ENCODE measurements around the gene TNP2.
"Not testable (repeated sequence)": the region's sequence is repeated elsewhere in the genome, so short reads cannot be mapped to it uniquely, and the experiment has no call there.

TNP2 gene

GRCh38 chr16:11299865-11300559 is 30.9 kb upstream of the TNP2 start:
- FAIRE-seq, result no peak

- not testable (repeated sequence) for FAIRE-seq
Measured at GRCh38 chr16:11298950-11299547, 29.9 kb upstream of the TNP2 start.

- no peak for FAIRE-seq
Measured at GRCh38 chr16:11298143-11298900, 29.2 kb upstream of the TNP2 start.

- no peak for FAIRE-seq
Measured at GRCh38 chr16:11297492-11298142, 28.5 kb upstream of the TNP2 start.

GRCh38 chr16:11296706-11297491 is 27.8 kb upstream of the TNP2 start:
- no peak for FAIRE-seq

- FAIRE-seq, result no peak
Measured at GRCh38 chr16:11296351-11296705, 27.2 kb upstream of the TNP2 start.

GRCh38 chr16:11295672-11296071 is 26.5 kb upstream of the TNP2 start:
- no peak for FAIRE-seq

GRCh38 chr16:11292076-11292748 is 23.1 kb upstream of the TNP2 start:
- no peak for FAIRE-seq

- no peak for FAIRE-seq
Measured at GRCh38 chr16:11291091-11291703, 22.1 kb upstream of the TNP2 start.

- FAIRE-seq, result no peak
Measured at GRCh38 chr16:11290102-11290893, 21.2 kb upstream of the TNP2 start.

- not testable (repeated sequence) for FAIRE-seq
Measured at GRCh38 chr16:11289696-11290095, 20.6 kb upstream of the TNP2 start.

- no peak for FAIRE-seq
Measured at GRCh38 chr16:11289202-11289601, 20.1 kb upstream of the TNP2 start.

- no peak for FAIRE-seq
Measured at GRCh38 chr16:11285842-11286241, 16.7 kb upstream of the TNP2 start.

- no peak for FAIRE-seq
Measured at GRCh38 chr16:11283820-11284248, 14.7 kb upstream of the TNP2 start.

- FAIRE-seq, result no peak
Measured at GRCh38 chr16:11280616-11281522, 11.7 kb upstream of the TNP2 start, which contains the start of gene PRM1. Gene PRM1, minus strand, starts transcription at chr16:11281330. Its CDS starts 92 bp downstream, at chr16:11281238.

- FAIRE-seq, result no peak
Measured at GRCh38 chr16:11278681-11279628, 9.8 kb upstream of the TNP2 start.

- no peak for FAIRE-seq
Measured at GRCh38 chr16:11277607-11278337, 8.6 kb upstream of the TNP2 start.
